Calu3 (cell line): ENCODE results near the gene C2CD3. TPM values are rescaled to one million over a fixed set of nuclear protein-coding genes. Genes with fewer than 3 reads are reported as not detected.

Experiments
- BruUV-seq: library from RNA; stranded (reverse); fragments of 400-500 nt; replicated peaks from 2 replicates; lab custom pipeline; 2021; lab: Mats Ljungman, UMichigan
- CTCF ChIA-PET: fragments of 300-600 bp; sonication (Branson Sonifier 250); formaldehyde crosslinking; loops from one replicate; lab custom pipeline; 2022; ENCODE audit warnings: antibody characterized with exemption; lab: Charles Lee
- DNase-seq: peaks from one replicate; pipeline ENCODE4 v3.0.0; 2022
- H3K27ac Mint-ChIP-seq: one replicate; pipeline ENCODE4 v1.8.0; 2022; ENCODE audit warnings: mixed read lengths; ENCODE audit not compliant: unreplicated experiment
- H3K27me3 Mint-ChIP-seq: one replicate; pipeline ENCODE4 v1.8.0; 2022; ENCODE audit warnings: mixed read lengths; ENCODE audit not compliant: unreplicated experiment
- H3K36me3 Mint-ChIP-seq: one replicate; pipeline ENCODE4 v1.8.0; 2022; ENCODE audit warnings: mild to moderate bottlenecking, moderate library complexity, mixed read lengths; ENCODE audit not compliant: insufficient read depth, unreplicated experiment
- H3K4me1 Mint-ChIP-seq: one replicate; pipeline ENCODE4 v1.8.0; 2022; ENCODE audit warnings: mild to moderate bottlenecking, low read depth, mixed read lengths; ENCODE audit not compliant: unreplicated experiment
- H3K4me3 Mint-ChIP-seq: one replicate; pipeline ENCODE4 v1.8.0; 2022; ENCODE audit warnings: mild to moderate bottlenecking, low read depth, moderate library complexity, mixed read lengths; ENCODE audit not compliant: unreplicated experiment
- H3K9me3 Mint-ChIP-seq: one replicate; pipeline ENCODE4 v1.8.0; 2022; ENCODE audit warnings: low read depth, mixed read lengths; ENCODE audit not compliant: unreplicated experiment
- CTCF ChIP-seq: fragments of 200-600 bp; IDR thresholded peaks from one replicate; pipeline ENCODE4 v1.8.0; 2022; ENCODE audit warnings: antibody characterized with exemption; ENCODE audit not compliant: unreplicated experiment
- intact Hi-C: fragments of 100-400 bp; cut with micrococcal nuclease; formaldehyde crosslinking; loops from one replicate; pipeline ENCODE4 v1.10.0; 2022; ENCODE audit not compliant: unreplicated experiment
- total RNA-seq: library from RNA; stranded (reverse); gene quantifications from 2 replicates; pipeline ENCODE4 v1.2.3, GENCODE V29; 2022

Gene C2CD3
- total RNA-seq, 1 experiment from 2014 or later = 26.9 TPM

GRCh38 chr11:73995247-73995646 is 175.6 kb downstream of the C2CD3 start:
- Mint-ChIP-seq H3K9me3 (no peaks in the 10 kb centered on the region), H3K27ac (no peak overlapping the region), H3K4me3 (no peak overlapping the region), H3K27me3 (no peaks in the 10 kb centered on the region), H3K36me3 (no peaks in the 10 kb centered on the region), H3K4me1 (no peaks in the 10 kb centered on the region)
- intact Hi-C loops = no loop called here
- CTCF ChIA-PET = no interaction called here
- no TSS peak for BruUV-seq
- TF ChIP-seq CTCF = no peak
- DNase-seq = no peak

- no TSS peak for BruUV-seq
- no peaks in the 10 kb centered on the region for H3K27me3 Mint-ChIP-seq
- no peaks in the 10 kb centered on the region for H3K36me3 Mint-ChIP-seq
- DNase-seq = no peak
- H3K4me3 Mint-ChIP-seq = no peak overlapping the region
- intact Hi-C loops = no loop called here
- H3K9me3 Mint-ChIP-seq = no peaks in the 10 kb centered on the region
- TF ChIP-seq CTCF = no peak
- no peaks in the 10 kb centered on the region for H3K4me1 Mint-ChIP-seq
- H3K27ac Mint-ChIP-seq = no peak overlapping the region
- CTCF ChIA-PET = no interaction called here
Observed at GRCh38 chr11:73991471-73992006, 179.3 kb downstream of the C2CD3 start.

GRCh38 chr11:73990730-73991129 is 180.1 kb downstream of the C2CD3 start:
- Mint-ChIP-seq H3K27ac (no peak overlapping the region), H3K4me3 (no peak overlapping the region), H3K36me3 (no peaks in the 10 kb centered on the region), H3K9me3 (no peaks in the 10 kb centered on the region), H3K27me3 (no peaks in the 10 kb centered on the region), H3K4me1 (no peaks in the 10 kb centered on the region)
- no peak for TF ChIP-seq CTCF
- CTCF ChIA-PET = no interaction called here
- intact Hi-C loops = no loop called here
- DNase-seq = no peak
- BruUV-seq = no TSS peak

DNA sequence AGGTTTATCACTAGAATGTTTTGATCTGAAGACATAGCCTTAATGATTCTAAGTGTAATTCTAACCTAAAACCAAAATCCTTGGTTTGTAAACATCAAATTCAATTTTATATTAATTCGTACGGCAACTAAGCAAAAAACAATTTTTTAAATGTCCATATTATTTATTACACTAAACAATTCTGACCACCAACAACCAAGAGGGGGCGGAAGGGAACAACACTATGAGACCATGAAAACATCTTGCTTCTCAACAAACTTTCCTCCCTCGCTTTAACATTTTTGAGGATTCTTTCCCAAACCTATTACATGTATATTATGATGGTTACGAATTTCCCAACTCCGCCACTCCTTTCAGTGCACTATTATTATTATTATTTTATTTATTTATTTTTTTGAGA is 181.6 kb downstream of the C2CD3 start:
- no TSS peak for BruUV-seq
- H3K27ac Mint-ChIP-seq = no peak overlapping the region
- H3K9me3 Mint-ChIP-seq = no peaks in the 10 kb centered on the region
- CTCF ChIA-PET = no interaction called here
- H3K27me3 Mint-ChIP-seq = no peaks in the 10 kb centered on the region
- H3K36me3 Mint-ChIP-seq = no peaks in the 10 kb centered on the region
- H3K4me1 Mint-ChIP-seq = peaks cover under 1% of the 10 kb centered on the region
- no peak overlapping the region for H3K4me3 Mint-ChIP-seq
- no peak for DNase-seq
- intact Hi-C loops = no loop called here
- TF ChIP-seq CTCF = no peak
